ENCODE data around the gene SIGLECL1.

The SIGLECL1 gene

DNA sequence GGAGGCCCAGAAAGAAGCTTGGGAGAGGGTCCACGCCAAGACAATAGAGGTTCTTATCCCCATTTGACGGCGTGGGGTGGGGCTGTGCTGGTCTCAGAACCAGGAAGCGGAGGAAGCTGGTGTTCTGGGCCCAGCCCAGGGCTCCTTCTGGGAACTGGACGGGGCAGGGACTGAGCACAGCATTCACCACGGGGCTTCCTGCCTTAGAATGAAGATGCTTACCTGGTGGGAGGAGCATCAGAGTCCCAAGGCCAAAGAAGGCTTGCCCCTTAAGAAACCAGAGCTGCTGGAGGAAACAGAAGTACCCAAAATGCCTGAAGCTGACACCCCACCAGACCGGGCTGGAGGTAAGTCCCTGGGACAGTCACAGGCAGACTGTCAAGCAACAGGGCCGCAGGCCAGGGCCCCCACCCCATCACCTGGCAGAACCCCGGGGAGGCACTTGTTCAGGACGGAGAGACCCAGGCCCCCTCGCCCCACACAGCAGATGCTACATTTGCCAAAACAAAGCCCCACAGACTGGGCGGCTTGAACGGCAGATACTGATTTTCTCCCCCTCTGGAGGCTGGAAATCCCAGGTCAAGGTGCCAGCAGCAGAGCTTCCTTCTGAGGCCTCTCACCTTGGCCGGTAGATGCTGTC lies 42.8 kb downstream of the SIGLECL1 start:
- H3K4me3 ChIP-seq (ENCODE audit: low read length) = no peak overlapping the region
- no peak for DNase-seq (ENCODE audit: low read depth, low spot score)

DNA sequence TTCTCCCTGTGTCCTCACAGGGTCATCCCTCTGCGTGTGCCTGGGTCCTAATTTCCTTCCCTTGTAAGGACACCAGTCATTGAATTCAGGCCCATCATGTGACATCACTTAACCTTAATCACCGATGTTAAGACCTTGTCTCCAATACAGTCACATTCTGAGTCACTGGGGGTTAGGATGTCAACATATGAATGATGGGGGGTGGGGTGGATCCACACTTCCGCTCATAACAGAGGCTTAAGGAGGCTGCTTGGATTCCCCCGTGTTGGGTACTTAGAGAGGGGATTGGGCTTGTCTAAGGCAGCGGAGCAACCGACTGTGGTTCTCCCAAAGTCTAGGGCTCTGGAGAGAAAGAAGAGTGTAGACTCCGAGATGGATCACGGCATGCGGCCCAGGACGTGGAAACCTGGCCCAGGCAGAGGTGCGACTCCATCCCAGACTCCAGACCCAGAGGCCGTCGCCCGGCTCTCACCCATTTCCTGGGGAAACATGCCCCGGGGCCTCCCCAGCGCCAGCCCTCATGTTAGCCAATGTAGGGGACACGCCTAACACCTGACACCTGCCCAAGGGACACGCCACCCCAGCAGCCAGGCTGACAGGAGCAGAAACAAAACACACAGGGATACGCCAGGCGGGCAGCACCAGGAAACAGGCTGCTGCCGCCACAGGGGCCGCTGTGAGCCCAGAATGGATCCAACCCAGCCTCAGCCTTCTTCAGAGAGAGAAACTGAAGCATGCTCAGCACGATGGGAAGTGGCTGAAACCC lies 43.5 kb downstream of the SIGLECL1 start:
- no peak for DNase-seq (ENCODE audit: low read depth, low spot score)
- no peak overlapping the region for H3K4me3 ChIP-seq (ENCODE audit: low read length)

GRCh38 chr19:51294977-51295375 lies 44.1 kb downstream of the SIGLECL1 start:
- DNase-seq (ENCODE audit: low read depth, low spot score) = no peak
- H3K4me3 ChIP-seq (ENCODE audit: low read length) = no peak overlapping the region

- no peak for DNase-seq (ENCODE audit: low read depth, low spot score)
- H3K4me3 ChIP-seq (ENCODE audit: low read length) = no peak overlapping the region
Measured at GRCh38 chr19:51295382-51296126, 44.7 kb downstream of the SIGLECL1 start.

- no peak for DNase-seq (ENCODE audit: low read depth, low spot score)
- H3K4me3 ChIP-seq (ENCODE audit: low read length) = no peak overlapping the region
Measured at GRCh38 chr19:51296336-51297093, 45.6 kb downstream of the SIGLECL1 start.

- no peak for DNase-seq (ENCODE audit: low read depth, low spot score)
- H3K4me3 ChIP-seq (ENCODE audit: low read length) = no peak overlapping the region
Measured at GRCh38 chr19:51297406-51297805, 46.5 kb downstream of the SIGLECL1 start.

DNA sequence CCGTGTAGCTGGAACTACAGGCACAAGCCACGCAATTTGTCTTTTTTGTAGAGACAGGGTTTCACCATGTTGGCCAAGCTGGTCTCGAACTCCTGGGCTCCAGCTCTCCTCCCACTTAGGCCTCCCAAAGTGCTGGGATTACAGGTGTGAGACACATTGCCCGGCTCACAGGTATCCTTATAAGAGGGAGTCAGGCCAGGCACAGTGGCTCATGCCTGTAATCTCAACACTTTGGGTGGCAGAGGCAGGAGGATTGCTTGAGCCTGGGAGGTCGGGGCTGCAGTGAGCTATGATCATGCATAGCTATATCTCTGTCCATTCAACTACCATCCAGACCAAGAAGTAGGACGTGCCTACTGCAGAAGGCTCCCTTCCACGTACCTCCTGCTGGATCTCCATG lies 50.4 kb downstream of the SIGLECL1 start:
- no peak for DNase-seq (ENCODE audit: low read depth, low spot score)
- no peak overlapping the region for H3K4me3 ChIP-seq (ENCODE audit: low read length)

DNA sequence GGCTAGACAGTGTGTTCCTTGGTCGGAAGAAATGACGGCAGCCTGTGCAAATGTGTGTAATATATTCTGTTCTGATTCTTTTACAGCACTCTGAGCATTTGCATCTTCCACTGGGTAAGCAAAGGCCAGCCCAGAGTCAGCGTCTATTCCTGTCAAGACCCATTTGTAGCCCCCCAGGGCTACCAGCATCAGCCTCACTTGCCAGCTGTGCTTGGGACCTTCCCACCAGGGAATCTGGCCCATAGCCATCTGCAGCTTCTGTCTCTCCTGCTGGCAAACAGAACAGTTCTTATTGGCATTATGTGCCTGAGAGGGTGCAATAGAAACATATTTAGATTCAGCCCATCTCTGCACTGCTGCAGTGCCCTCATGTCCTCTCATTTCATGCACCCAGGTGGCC lies 54.6 kb downstream of the SIGLECL1 start:
- no peak for DNase-seq (ENCODE audit: low read depth, low spot score)
- no peak overlapping the region for H3K4me3 ChIP-seq (ENCODE audit: low read length)

DNA sequence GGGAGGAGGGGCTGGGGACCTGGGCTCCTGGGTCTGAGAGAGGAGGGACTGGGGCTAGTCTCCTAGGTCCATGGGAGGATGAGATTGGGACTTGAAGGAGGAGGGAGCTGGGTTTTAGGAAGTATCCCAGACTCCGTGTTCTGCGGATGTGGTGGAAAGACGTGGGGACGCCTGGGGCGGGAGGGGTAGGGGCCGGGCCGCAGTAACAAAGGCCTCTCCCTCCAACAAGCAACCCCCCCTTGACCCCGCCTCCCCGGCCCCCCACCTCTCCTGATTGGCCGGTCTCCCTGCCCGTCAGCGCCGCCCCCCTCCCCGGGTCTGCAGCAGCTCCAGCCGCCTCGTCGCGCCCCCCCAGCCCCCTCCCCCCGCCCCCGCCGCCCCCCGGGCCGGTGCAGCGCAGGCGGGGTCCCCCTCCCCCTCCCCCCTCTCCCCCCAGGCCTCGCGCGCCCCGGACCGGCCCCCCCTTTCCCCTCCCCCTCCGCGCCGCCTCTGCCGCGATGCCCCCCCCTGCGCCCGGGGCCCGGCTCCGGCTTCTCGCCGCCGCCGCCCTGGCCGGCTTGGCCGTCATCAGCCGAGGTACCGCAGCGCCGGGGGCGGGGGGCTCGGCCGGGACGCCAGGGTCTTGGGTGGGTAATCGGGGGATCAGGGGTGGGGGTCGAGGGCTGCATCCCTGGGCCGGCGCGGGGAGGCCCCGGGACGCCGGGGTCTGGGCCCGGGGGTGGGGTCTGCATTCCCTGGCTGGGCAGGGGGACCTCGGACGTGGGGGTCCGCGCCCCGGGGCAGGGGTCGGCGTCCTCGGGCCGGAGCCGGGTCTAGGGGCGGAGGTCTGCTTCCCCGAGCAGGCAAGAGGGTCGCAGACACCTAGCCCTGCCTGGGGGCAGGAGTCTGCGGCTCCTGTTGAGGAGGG lies 60.7 kb downstream of the SIGLECL1 start, which contains the start of gene IGLON5:
TSS of gene IGLON5 (plus strand) at position 294 of the 907 bp plus-strand sequence. CDS start at position 498, 204 bp downstream.
- DNase-seq (ENCODE audit: low read depth, low spot score) = no peak
- no peak within 1 kb of the TSS for H3K4me3 ChIP-seq (ENCODE audit: low read length)

DNA sequence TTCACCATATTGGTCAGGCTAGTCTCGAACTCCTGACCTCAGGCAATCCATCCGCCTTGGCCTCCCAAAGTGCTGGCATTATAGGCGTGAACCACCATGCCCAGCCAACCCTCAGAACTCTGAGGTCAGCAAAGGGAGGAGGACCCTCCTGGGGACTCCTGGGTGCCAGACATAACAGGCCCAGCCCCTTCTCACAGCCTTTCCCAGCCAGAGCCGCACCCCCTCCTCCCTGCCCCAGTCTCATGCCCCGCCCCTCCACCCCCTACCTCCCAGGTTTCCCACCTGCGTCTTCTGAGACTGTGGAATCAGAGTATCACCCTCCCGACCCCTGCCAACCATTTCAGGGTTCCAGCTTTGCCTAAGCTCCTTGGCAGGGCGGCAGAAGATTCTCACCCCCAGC lies 65.8 kb downstream of the SIGLECL1 start:
- DNase-seq (ENCODE audit: low read depth, low spot score) = no peak
- no peak overlapping the region for H3K4me3 ChIP-seq (ENCODE audit: low read length)

DNA sequence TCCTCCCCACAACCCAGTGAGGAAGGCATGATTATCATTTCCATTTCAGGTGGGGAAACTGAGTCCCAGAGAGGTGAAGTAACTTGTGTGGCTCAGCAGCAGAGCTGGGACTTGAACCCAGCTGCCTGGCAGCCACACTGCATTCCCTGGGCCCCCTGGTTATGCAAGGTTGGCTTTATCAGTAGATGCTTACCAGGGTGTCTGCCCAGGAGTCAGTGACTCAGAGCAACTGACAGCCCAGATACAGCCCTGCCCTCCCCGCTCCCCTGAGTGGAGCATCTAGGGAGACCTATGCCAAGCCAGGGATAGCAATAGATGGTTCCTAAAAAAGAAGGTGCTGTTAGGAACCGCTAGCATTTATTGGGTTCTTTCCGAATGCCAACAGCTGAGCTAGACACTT lies 66.5 kb downstream of the SIGLECL1 start:
- DNase-seq (ENCODE audit: low read depth, low spot score) = no peak
- no peak overlapping the region for H3K4me3 ChIP-seq (ENCODE audit: low read length)

GRCh38 chr19:51317968-51318367 lies 67.1 kb downstream of the SIGLECL1 start:
- no peak overlapping the region for H3K4me3 ChIP-seq (ENCODE audit: low read length)
- DNase-seq (ENCODE audit: low read depth, low spot score) = no peak
